Duodenal mucosa (tissue), 2 donors: ENCODE data around the gene TTLL7.
"Not testable (repeated sequence)": the region's sequence is repeated elsewhere in the genome, so short reads cannot be mapped to it uniquely, and the experiment has no call there.

Experiments
- H3K27ac ChIP-seq: one replicate; pipeline ENCODE4 v1.7.0; 2013; ENCODE audit warnings: low read depth, low read length
- H3K27me3 ChIP-seq, 2 donors: one replicate each; pipeline ENCODE4 v1.7.0; 2013; ENCODE audit warnings: low read length in 2 of 2, control low read depth in 1 of 2; ENCODE audit not compliant: insufficient read depth in 2 of 2, control insufficient read depth in 1 of 2
- H3K36me3 ChIP-seq, 2 donors: one replicate each; pipeline ENCODE4 v1.7.0; 2013; ENCODE audit warnings: low read length in 2 of 2, control low read depth in 1 of 2; ENCODE audit not compliant: insufficient read depth in 2 of 2, control insufficient read depth in 1 of 2
- H3K4me1 ChIP-seq, 2 donors: one replicate each; pipeline ENCODE4 v1.7.0; 2013; ENCODE audit warnings: low read length in 2 of 2, control low read depth in 1 of 2; ENCODE audit not compliant: insufficient read depth in 2 of 2, control insufficient read depth in 1 of 2
- H3K4me3 ChIP-seq, 2 donors: one replicate each; pipeline ENCODE4 v1.7.0; 2013; ENCODE audit warnings: low read length in 2 of 2, low read depth in 1 of 2
- H3K9ac ChIP-seq, 2 donors: one replicate each; pipeline ENCODE4 v1.7.0; 2013; ENCODE audit warnings: low read length in 2 of 2, low read depth in 1 of 2
- H3K9me3 ChIP-seq, 2 donors: one replicate each; pipeline ENCODE4 v1.7.0; 2013; ENCODE audit warnings: low read length in 2 of 2, control low read depth in 1 of 2; ENCODE audit not compliant: control insufficient read depth in 1 of 2

The TTLL7 gene

DNA sequence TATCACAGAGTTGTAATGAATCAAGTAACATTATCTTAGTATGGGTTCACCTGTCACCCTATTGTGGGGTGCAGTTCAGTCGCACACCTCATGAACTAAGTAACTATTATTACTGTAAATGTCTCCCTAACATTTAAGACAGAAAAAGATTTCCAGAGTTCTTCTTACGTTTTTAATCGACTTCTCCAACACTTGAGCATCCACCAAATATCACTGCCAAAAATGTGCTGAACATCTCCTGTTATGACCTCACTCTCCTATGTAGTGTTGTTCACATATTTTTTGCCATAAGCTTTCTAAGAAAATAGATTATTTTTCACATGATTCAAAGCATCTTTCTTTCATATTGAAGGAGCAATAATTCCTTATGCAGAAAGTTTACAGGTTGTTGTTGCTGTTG is 1.3 kb downstream of the TTLL7 start:
- Histone ChIP-seq H3K27me3 (peaks cover 9 to 31% of the 10 kb centered on the region in 2 donors), H3K9ac (no peak overlapping the region), H3K4me3 (no peak overlapping the region), H3K36me3 (no peaks in the 10 kb centered on the region), H3K9me3 (no peaks in the 10 kb centered on the region), H3K27ac (no peak overlapping the region), H3K4me1 (peaks cover 0 to 3% of the 10 kb centered on the region in 2 donors)

DNA sequence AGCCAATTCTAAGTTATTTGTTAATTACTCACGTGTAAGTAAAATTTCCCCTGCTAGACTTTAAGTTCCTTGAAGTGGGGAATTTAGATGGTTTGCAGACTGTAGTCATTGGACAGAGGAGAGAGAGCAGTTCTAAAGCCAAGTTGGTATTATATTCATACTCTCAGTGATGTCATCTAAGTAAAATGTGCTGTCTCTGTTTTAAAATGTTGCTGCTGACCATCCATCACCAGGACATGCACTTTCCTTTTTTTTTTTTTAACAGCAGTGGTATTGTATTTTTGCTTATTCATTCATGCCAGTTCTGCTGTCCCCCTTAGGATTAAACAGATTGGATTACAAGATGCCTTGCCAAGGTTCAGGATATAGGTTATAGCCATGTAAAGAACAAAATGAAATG is 2.3 kb downstream of the TTLL7 start:
- peaks cover 9 to 31% of the 10 kb centered on the region in 2 donors for H3K27me3 ChIP-seq
- H3K9me3 ChIP-seq = no peaks in the 10 kb centered on the region
- H3K4me3 ChIP-seq = no peak overlapping the region
- no peak overlapping the region for H3K9ac ChIP-seq
- H3K4me1 ChIP-seq = peaks cover 0 to 3% of the 10 kb centered on the region in 2 donors
- no peak overlapping the region for H3K27ac ChIP-seq
- H3K36me3 ChIP-seq = no peaks in the 10 kb centered on the region

DNA sequence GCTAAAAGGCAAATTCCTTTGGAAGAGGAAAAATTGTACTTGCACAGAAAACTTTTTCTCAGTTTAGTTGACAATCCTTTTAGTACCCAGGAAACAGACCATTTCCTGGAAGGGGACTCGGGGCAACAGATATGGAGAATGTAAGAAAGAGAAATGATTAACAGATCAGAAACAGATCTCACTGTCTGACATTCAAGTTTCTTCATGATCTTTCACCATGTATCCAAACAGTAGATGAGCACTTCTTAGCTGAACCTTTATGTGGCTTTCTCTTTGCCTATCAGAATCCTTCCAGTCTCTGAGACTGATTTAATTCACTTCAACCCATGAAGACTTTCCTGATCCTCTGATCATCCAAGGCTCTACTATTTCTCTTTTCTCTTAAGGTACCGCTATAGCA is 2.7 kb downstream of the TTLL7 start:
- H3K9ac ChIP-seq = no peak overlapping the region
- no peak overlapping the region for H3K27ac ChIP-seq
- peaks cover 9 to 31% of the 10 kb centered on the region in 2 donors for H3K27me3 ChIP-seq
- H3K9me3 ChIP-seq = no peaks in the 10 kb centered on the region
- no peak overlapping the region for H3K4me3 ChIP-seq
- no peaks in the 10 kb centered on the region for H3K36me3 ChIP-seq
- peaks cover 0 to 3% of the 10 kb centered on the region in 2 donors for H3K4me1 ChIP-seq

DNA sequence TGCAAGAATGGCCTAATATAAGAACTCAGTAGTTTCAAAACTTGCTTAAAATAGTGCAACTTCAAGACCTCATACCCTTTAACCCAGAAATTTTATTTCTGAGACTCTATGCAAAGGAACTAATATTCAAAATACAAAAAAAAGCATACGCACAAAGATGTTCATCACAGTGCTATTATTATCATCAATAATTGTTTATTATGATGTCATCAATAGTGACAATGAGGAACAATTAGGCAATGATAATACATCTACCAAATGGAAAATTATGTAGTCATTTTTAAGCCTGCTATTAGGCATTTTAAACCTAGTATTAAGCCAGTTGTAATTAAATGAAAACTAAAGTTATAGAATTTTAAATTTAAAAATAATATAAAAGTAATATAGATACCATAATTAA is 3.3 kb downstream of the TTLL7 start:
- no peak overlapping the region for H3K4me3 ChIP-seq
- H3K27me3 ChIP-seq = peaks cover 9 to 31% of the 10 kb centered on the region in 2 donors
- H3K4me1 ChIP-seq = peaks cover 0 to 3% of the 10 kb centered on the region in 2 donors
- no peak overlapping the region for H3K27ac ChIP-seq
- no peaks in the 10 kb centered on the region for H3K36me3 ChIP-seq
- no peak overlapping the region for H3K9ac ChIP-seq
- H3K9me3 ChIP-seq = no peaks in the 10 kb centered on the region

DNA sequence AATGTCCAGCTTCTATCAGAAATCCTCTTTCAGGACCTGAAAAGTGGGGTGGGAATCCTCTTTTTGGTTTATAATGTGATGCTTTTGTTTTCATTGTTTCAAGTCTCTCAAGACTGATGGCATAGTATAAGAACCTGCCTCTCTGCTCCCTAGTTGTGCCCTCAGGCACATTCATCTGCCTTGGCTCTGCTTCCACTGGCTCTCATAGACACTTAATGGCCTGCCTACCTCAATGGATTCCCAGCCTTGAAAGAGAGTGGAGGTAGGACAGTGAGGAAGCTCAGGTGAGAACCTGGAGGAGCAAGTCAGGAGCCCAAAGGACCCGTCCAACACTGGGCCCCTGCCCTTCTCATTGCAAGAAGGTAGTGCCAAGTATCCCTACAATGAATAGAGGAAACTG is 4.8 kb downstream of the TTLL7 start:
- H3K27me3 ChIP-seq = peaks cover 4 to 19% of the 10 kb centered on the region in 2 donors
- H3K4me1 ChIP-seq = peaks cover 0 to 3% of the 10 kb centered on the region in 2 donors
- H3K4me3 ChIP-seq = no peak overlapping the region
- H3K36me3 ChIP-seq = no peaks in the 10 kb centered on the region
- H3K9me3 ChIP-seq = no peaks in the 10 kb centered on the region
- no peak overlapping the region for H3K9ac ChIP-seq
- H3K27ac ChIP-seq = no peak overlapping the region

DNA sequence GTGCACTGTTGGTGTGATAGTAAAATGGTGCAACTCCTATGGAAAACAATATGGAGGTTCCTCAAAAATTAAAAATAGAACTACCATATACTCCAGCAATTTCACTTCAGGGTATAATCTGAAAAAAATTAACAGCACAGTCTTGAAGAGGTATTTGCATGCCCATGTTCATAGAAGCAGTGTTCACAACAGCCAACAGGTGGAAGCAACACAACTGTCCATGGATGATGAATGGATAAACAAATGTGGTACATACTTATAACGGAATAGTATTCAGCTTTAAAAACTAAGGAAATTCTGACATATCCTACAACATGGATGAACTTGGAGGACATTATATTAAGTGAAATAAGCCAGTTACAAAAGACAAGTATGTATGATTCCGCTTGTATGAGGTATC is 8.2 kb downstream of the TTLL7 start:
- H3K4me1 ChIP-seq = no peaks in the 10 kb centered on the region
- H3K4me3 ChIP-seq = no peak overlapping the region
- no peaks in the 10 kb centered on the region for H3K36me3 ChIP-seq
- no peak overlapping the region for H3K9ac ChIP-seq
- H3K27me3 ChIP-seq = peaks cover 0 to 5% of the 10 kb centered on the region in 2 donors
- H3K9me3 ChIP-seq = peaks cover 3 to 4% of the 10 kb centered on the region in 2 donors
- H3K27ac ChIP-seq = no peak overlapping the region

DNA sequence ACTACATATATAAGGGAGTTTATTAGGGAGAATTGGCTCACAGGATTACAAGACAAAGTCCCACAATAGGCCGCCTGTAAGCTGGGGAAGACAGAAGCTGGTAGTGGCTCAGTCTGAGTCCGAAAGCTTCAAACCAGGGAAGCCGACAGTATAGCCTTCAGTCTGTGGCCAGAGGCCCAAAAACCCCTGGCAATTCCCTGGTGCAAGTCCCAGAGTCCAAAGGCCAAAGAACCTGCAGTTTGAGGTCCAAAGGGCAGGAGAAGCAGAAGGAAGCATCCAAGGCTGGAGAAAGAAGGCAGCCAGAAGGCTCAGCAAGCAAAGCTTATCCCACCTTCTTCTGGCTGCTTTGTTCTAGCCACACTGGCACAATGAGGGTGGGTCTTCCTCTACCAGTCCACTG is 13.9 kb downstream of the TTLL7 start:
- no peak overlapping the region for H3K27ac ChIP-seq
- no peaks in the 10 kb centered on the region for H3K36me3 ChIP-seq
- H3K27me3 ChIP-seq = no peaks in the 10 kb centered on the region
- H3K9ac ChIP-seq = no peak overlapping the region
- no peaks in the 10 kb centered on the region for H3K4me1 ChIP-seq
- H3K9me3 ChIP-seq = peaks cover 3 to 4% of the 10 kb centered on the region in 2 donors
- no peak overlapping the region for H3K4me3 ChIP-seq

DNA sequence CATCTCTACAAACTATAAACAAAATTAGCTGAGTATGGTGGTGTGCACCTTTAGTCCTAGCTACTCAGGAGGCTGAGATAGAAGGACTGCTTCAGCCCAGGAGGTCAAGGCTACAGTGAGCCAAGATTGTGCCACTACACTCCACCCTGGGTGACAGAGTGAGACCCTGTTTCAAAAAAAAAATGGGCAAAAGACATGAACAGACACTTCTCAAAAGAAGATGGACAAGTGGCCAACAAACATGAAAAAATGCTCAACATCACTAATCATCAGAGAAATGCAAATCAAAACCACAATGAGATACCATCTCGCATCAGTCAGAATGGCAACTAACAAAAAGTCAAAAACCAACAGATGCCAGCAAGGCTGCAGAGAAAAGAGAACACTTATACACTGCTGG is 15.0 kb downstream of the TTLL7 start:
- H3K36me3 ChIP-seq, H3K4me3 ChIP-seq, H3K27me3 ChIP-seq, H3K9me3 ChIP-seq, H3K9ac ChIP-seq, H3K27ac ChIP-seq, H3K4me1 ChIP-seq: not testable (repeated sequence)

DNA sequence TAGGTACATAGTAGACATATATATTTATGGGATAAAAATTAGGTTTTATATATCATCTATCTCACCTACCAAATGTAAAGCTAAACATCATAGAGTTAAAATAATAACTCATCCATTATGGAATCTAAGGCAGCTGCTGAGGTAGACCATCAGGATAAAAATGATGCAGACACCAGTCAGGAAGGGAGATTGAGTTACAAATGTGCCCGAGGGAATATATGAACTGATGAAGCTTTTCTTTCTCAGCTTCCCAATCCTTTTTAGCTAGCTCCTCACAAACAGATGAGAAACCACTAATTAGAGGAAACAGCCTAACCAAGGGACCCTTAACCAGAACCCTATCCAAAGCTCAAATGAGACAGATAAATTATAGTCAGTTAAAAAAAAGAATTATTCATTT is 20.9 kb downstream of the TTLL7 start:
- H3K4me3 ChIP-seq = no peak overlapping the region
- no peaks in the 10 kb centered on the region for H3K27me3 ChIP-seq
- no peaks in the 10 kb centered on the region for H3K36me3 ChIP-seq
- no peaks in the 10 kb centered on the region for H3K9me3 ChIP-seq
- no peaks in the 10 kb centered on the region for H3K4me1 ChIP-seq
- no peak overlapping the region for H3K9ac ChIP-seq
- H3K27ac ChIP-seq = no peak overlapping the region

DNA sequence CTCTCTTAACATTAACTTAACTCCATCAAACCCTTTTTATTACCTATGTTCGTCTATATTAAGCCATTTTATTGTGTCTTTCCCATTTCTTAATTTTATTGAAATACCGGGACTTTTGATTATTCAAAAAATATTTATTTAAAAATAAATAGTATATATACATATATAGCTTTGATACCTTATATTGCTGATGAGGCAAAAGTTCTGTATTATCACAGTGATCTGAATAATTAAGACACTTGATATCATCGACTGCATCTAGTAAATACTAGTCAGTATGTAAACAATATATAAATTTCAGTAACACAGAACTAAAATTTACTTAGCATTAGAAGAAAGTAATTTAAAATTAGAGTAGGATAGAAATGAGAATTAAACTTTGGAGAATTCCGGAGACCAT is 22.0 kb downstream of the TTLL7 start:
- Histone ChIP-seq H3K9ac (no peak overlapping the region), H3K27me3 (no peaks in the 10 kb centered on the region), H3K27ac (no peak overlapping the region), H3K4me3 (no peak overlapping the region), H3K9me3 (no peaks in the 10 kb centered on the region), H3K4me1 (no peaks in the 10 kb centered on the region), H3K36me3 (no peaks in the 10 kb centered on the region)

DNA sequence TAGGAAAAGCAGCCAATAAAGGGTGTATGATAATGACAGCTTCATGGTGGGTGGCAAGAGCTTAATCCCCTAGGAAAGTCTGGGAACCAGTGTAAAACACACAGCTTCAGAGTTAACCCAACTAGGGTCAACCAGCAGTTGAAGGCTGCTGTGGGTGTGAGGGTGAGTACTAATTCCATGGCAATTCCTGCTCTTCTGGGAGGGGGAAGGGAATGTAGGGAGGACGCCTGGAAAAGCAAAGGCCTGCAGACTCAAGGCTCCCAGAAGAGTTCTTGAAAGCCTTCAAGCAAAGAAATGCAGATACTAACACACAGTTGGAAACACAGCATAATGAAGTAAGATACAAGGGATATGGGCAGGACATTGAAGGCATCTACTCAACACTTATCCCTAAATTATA is 28.1 kb downstream of the TTLL7 start:
- no peaks in the 10 kb centered on the region for H3K4me1 ChIP-seq
- no peak overlapping the region for H3K9ac ChIP-seq
- H3K27ac ChIP-seq = no peak overlapping the region
- no peaks in the 10 kb centered on the region for H3K9me3 ChIP-seq
- no peaks in the 10 kb centered on the region for H3K27me3 ChIP-seq
- H3K36me3 ChIP-seq = no peaks in the 10 kb centered on the region
- H3K4me3 ChIP-seq = no peak overlapping the region
